GM23338 (cell line): Measurements from ENCODE around the gene SFI1.

ENCODE experiments used
- CREB1 ChIP-seq: fragments of 250-450 bp; sonication (Bioruptor Pico); IDR thresholded peaks from 2 replicates; pipeline ENCODE4 v1.5.0; 2020; ENCODE audit warnings: low read depth, mild to moderate bottlenecking, moderate library complexity
- EZH2 ChIP-seq: fragments of 200-600 bp; sonication (generic); IDR thresholded peaks from one replicate; pipeline ENCODE4 v1.8.0; 2017; ENCODE audit warnings: antibody characterized with exemption, mild to moderate bottlenecking, low read depth; ENCODE audit not compliant: unreplicated experiment
- JUNB ChIP-seq: IDR thresholded peaks from one replicate; pipeline ENCODE4 v1.6.1; 2016; ENCODE audit warnings: antibody characterized with exemption; ENCODE audit not compliant: unreplicated experiment
- POLR2AphosphoS5 ChIP-seq: IDR thresholded peaks from 2 replicates; pipeline ENCODE4 v1.6.1; 2016; ENCODE audit warnings: antibody characterized with exemption, low read depth
- TF ChIP-seq, protein P1 (sequence below), 2 experiments: fragments of 200-600 bp in 1 of 2; sonication (generic) in 1 of 2; conservative IDR thresholded peaks; 2 replicates each; pipeline versions ENCODE4 v1.5.1 to v1.6.1; 2016 to 2017; ENCODE audit warnings: antibody characterized with exemption in 2 of 2, low read depth in 2 of 2, mild to moderate bottlenecking in 2 of 2, moderate library complexity in 1 of 2
- TF ChIP-seq, protein P2 (sequence below): IDR thresholded peaks from one replicate; pipeline ENCODE4 v1.6.1; 2018; ENCODE audit warnings: antibody characterized with exemption; ENCODE audit not compliant: unreplicated experiment

DNA sequence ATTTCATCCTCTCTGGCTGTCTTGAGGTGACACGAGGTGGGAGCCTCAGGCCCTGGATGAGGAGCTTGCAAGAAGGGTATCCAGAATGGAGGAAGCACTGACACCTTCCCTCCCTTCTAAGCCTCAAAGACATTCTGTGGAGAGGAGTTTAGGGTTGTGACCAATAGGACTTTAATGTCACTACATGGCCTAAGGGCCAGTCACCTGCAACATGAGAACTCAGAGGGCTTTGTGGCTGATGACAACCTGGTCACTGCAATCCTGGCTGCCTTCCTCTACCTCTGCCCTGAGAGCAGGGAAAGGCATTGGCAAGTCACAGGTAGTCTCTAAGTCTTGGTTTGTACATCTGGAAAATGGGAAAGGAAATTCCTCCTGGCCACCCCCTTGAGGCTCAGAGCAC lies 132.0 kb downstream of the SFI1 start:
- TF ChIP-seq, protein P1, sequence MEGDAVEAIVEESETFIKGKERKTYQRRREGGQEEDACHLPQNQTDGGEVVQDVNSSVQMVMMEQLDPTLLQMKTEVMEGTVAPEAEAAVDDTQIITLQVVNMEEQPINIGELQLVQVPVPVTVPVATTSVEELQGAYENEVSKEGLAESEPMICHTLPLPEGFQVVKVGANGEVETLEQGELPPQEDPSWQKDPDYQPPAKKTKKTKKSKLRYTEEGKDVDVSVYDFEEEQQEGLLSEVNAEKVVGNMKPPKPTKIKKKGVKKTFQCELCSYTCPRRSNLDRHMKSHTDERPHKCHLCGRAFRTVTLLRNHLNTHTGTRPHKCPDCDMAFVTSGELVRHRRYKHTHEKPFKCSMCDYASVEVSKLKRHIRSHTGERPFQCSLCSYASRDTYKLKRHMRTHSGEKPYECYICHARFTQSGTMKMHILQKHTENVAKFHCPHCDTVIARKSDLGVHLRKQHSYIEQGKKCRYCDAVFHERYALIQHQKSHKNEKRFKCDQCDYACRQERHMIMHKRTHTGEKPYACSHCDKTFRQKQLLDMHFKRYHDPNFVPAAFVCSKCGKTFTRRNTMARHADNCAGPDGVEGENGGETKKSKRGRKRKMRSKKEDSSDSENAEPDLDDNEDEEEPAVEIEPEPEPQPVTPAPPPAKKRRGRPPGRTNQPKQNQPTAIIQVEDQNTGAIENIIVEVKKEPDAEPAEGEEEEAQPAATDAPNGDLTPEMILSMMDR (conservative IDR thresholded peaks at IDR 0.05; ENCODE audit: low read depth in 2 of 2), result no peak
- TF ChIP-seq CREB1 (CRISPR knock-in tag), result no peak
- TF ChIP-seq, protein P2, sequence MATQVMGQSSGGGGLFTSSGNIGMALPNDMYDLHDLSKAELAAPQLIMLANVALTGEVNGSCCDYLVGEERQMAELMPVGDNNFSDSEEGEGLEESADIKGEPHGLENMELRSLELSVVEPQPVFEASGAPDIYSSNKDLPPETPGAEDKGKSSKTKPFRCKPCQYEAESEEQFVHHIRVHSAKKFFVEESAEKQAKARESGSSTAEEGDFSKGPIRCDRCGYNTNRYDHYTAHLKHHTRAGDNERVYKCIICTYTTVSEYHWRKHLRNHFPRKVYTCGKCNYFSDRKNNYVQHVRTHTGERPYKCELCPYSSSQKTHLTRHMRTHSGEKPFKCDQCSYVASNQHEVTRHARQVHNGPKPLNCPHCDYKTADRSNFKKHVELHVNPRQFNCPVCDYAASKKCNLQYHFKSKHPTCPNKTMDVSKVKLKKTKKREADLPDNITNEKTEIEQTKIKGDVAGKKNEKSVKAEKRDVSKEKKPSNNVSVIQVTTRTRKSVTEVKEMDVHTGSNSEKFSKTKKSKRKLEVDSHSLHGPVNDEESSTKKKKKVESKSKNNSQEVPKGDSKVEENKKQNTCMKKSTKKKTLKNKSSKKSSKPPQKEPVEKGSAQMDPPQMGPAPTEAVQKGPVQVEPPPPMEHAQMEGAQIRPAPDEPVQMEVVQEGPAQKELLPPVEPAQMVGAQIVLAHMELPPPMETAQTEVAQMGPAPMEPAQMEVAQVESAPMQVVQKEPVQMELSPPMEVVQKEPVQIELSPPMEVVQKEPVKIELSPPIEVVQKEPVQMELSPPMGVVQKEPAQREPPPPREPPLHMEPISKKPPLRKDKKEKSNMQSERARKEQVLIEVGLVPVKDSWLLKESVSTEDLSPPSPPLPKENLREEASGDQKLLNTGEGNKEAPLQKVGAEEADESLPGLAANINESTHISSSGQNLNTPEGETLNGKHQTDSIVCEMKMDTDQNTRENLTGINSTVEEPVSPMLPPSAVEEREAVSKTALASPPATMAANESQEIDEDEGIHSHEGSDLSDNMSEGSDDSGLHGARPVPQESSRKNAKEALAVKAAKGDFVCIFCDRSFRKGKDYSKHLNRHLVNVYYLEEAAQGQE, result no peak
- TF ChIP-seq EZH2, result no peak
- no peak for TF ChIP-seq JUNB
- no peak for TF ChIP-seq POLR2AphosphoS5
